ENCODE measurements around the gene SRGAP3. TPM values are rescaled to one million over a fixed set of nuclear protein-coding genes. Genes with fewer than 3 reads are reported as not detected.

The SRGAP3 gene
- total RNA-seq, 4 donors from 2014 or later, result 7.5 to 33.8 (median 16.0) TPM

GRCh38 chr3:9247941-9248521 lies 1.4 kb downstream of the SRGAP3 start:
- H3K4me1 ChIP-seq, result peaks cover 9 to 27% (median 17%) of the 10 kb centered on the region in 4 donors
- DNase-seq, result no peak
- H3K36me3 ChIP-seq, result no peaks in the 10 kb centered on the region
- H3K27ac ChIP-seq, result no peak overlapping the region
- TF ChIP-seq POLR2AphosphoS5 (IDR thresholded peaks at IDR 0.05), result no peak
- no peak for TF ChIP-seq POLR2A (IDR thresholded peaks at IDR 0.05)
- no peak for TF ChIP-seq CTCF (IDR thresholded peaks at IDR 0.05)
- no peak for TF ChIP-seq EP300 (IDR thresholded peaks at IDR 0.05; ENCODE audit: low read depth)
- intact Hi-C loops (cut with DNase I; ENCODE audit: low total_unique reads) (no loop called here), in situ Hi-C loops (cut with MboI; ENCODE audit: low pct_ligation_motif_present in 1 of 4, low pct_unique_long_range_greater_than_20kb in 1 of 4, low sequenced_read_pairs in 3 of 4) (no loop called here)
- no peaks in the 10 kb centered on the region for H3K27me3 ChIP-seq
- WGBS, 2 donors (ENCODE audit: low coverage in 1 of 2), result 21 to 64% methylated on average over 4 to 17 of the region's 19 CpGs
- H3K9me3 ChIP-seq, result no peaks in the 10 kb centered on the region
- peak overlapping the region in 3 of 4 donors; percentile 11 to 50 (median 31) for H3K4me3 ChIP-seq

GRCh38 chr3:9247361-9247940 lies 2.0 kb downstream of the SRGAP3 start:
- Histone ChIP-seq H3K36me3 (no peaks in the 10 kb centered on the region), H3K9me3 (no peaks in the 10 kb centered on the region), H3K27me3 (no peaks in the 10 kb centered on the region), H3K4me3 (peak overlapping the region in 2 of 4 donors; percentile 11 to 50), H3K27ac (no peak overlapping the region), H3K4me1 (peaks cover 9 to 27% (median 17%) of the 10 kb centered on the region in 4 donors)
- intact Hi-C loops (cut with DNase I; ENCODE audit: low total_unique reads), result no loop called here
- in situ Hi-C loops (cut with MboI; ENCODE audit: low pct_ligation_motif_present in 1 of 4, low pct_unique_long_range_greater_than_20kb in 1 of 4, low sequenced_read_pairs in 3 of 4), result no loop called here
- no peak for DNase-seq
- no peak for TF ChIP-seq CTCF (IDR thresholded peaks at IDR 0.05)
- WGBS, 2 donors (ENCODE audit: low coverage in 1 of 2), result 71 to 74% methylated on average over 5 to 12 of the region's 12 CpGs

- no peak overlapping the region for H3K4me3 ChIP-seq
- no peaks in the 10 kb centered on the region for H3K27me3 ChIP-seq
- WGBS, 2 donors (ENCODE audit: low coverage in 1 of 2), result 82% methylated on average over 4 of the region's 4 CpGs; no CpG with 5 or more reads in 1 of the 2 donors
- no peak for DNase-seq
- in situ Hi-C loops (cut with MboI; ENCODE audit: low pct_ligation_motif_present in 1 of 4, low pct_unique_long_range_greater_than_20kb in 1 of 4, low sequenced_read_pairs in 3 of 4) (no loop called here), intact Hi-C loops (cut with DNase I; ENCODE audit: low total_unique reads) (no loop called here)
- H3K36me3 ChIP-seq, result no peaks in the 10 kb centered on the region
- H3K27ac ChIP-seq, result no peak overlapping the region
- peaks cover 9 to 27% (median 17%) of the 10 kb centered on the region in 4 donors for H3K4me1 ChIP-seq
- H3K9me3 ChIP-seq, result no peaks in the 10 kb centered on the region
- no peak for TF ChIP-seq EP300 (IDR thresholded peaks at IDR 0.05; ENCODE audit: low read depth)
- TF ChIP-seq POLR2AphosphoS5 (IDR thresholded peaks at IDR 0.05), result no peak
- TF ChIP-seq POLR2A (IDR thresholded peaks at IDR 0.05), result no peak
- no peak for TF ChIP-seq CTCF (IDR thresholded peaks at IDR 0.05)
Observed at GRCh38 chr3:9246189-9246588, 3.3 kb downstream of the SRGAP3 start.

DNA sequence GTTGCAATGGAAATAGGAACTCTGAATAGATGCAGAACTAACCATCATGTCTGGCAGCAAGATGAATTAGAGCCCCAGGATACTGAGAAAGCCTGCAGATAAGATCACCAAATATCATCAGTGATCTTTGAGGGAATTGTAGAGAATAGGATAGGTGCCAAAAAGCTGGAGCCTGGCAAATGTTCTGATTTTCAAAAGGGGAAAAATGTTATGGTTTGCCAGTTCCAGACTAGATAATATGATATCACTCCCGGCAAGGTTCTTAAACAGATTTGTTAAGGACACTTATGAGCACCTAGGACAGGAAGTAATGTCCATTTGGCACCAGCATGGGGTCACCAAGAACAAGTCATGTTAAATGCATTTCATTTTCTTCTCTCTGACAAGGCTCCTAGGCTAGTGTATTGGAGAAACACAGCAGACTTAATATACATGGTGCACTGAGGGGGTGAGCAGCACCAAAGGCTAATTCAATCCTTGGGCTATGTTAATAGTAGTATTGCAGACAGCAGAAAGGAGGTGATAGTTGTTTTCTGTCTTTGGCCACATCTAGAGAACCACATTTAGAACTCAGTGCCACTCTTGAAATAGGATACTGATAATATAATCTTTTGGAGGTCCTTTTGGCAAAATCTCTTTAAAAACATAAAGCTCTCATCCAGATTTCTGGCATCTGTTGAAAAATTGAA lies 4.8 kb downstream of the SRGAP3 start:
- WGBS, 2 donors (ENCODE audit: low coverage in 1 of 2), result 67 to 71% methylated on average over 1 of the region's 1 CpG
- in situ Hi-C loops (cut with MboI; ENCODE audit: low pct_ligation_motif_present in 1 of 4, low pct_unique_long_range_greater_than_20kb in 1 of 4, low sequenced_read_pairs in 3 of 4) (no loop called here), intact Hi-C loops (cut with DNase I; ENCODE audit: low total_unique reads) (no loop called here)
- no peak overlapping the region for H3K27ac ChIP-seq
- TF ChIP-seq POLR2AphosphoS5 (IDR thresholded peaks at IDR 0.05), result no peak
- TF ChIP-seq EP300 (IDR thresholded peaks at IDR 0.05; ENCODE audit: low read depth), result no peak
- no peak for TF ChIP-seq POLR2A (IDR thresholded peaks at IDR 0.05)
- TF ChIP-seq CTCF (IDR thresholded peaks at IDR 0.05), result no peak
- H3K4me1 ChIP-seq, result peaks cover 3 to 18% (median 11%) of the 10 kb centered on the region in 4 donors
- no peak overlapping the region for H3K4me3 ChIP-seq
- no peaks in the 10 kb centered on the region for H3K36me3 ChIP-seq
- H3K9me3 ChIP-seq, result no peaks in the 10 kb centered on the region
- H3K27me3 ChIP-seq, result no peaks in the 10 kb centered on the region
- DNase-seq, result no peak
